Neural cell (in vitro differentiated cells): ENCODE measurements around the gene ZNF610.

ENCODE experiments used
- EZH2 ChIP-seq: fragments of 200-600, 300-800 bp; shearing (Covaris generic), sonication (generic); IDR thresholded peaks from 2 replicates; pipeline ENCODE4 v1.6.1; 2014; ENCODE audit warnings: antibody characterized with exemption, low read length, borderline replicate concordance, mild to moderate bottlenecking; ENCODE audit not compliant: insufficient read depth, poor library complexity, severe bottlenecking
- TF ChIP-seq, protein P1 (sequence below): fragments of 450-650 bp; IDR thresholded peaks from 2 replicates; pipeline ENCODE4 v1.5.1; 2014; ENCODE audit warnings: antibody characterized with exemption, mild to moderate bottlenecking, moderate library complexity; ENCODE audit not compliant: poor library complexity, severe bottlenecking

DNA sequence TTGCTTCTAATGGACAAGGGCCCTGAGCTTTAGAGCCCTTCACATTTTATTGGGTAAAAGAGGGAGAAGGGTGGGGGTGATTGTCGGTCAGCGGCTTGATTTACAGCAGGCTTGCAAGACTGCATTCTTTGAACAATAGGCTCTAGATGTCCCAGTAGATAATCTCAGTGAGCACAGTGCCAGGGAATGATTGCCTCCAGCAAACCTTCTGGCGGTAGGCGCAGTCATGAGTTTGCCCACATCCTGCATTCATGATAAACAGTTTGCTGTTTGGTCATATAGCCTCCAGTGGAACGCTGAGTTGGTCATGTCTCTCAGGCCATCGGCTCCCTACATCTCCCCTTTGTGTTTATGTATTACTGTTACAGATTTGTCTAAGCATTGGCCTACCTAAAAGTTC is 74.2 kb downstream of the ZNF610 start:
- TF ChIP-seq, protein P1, sequence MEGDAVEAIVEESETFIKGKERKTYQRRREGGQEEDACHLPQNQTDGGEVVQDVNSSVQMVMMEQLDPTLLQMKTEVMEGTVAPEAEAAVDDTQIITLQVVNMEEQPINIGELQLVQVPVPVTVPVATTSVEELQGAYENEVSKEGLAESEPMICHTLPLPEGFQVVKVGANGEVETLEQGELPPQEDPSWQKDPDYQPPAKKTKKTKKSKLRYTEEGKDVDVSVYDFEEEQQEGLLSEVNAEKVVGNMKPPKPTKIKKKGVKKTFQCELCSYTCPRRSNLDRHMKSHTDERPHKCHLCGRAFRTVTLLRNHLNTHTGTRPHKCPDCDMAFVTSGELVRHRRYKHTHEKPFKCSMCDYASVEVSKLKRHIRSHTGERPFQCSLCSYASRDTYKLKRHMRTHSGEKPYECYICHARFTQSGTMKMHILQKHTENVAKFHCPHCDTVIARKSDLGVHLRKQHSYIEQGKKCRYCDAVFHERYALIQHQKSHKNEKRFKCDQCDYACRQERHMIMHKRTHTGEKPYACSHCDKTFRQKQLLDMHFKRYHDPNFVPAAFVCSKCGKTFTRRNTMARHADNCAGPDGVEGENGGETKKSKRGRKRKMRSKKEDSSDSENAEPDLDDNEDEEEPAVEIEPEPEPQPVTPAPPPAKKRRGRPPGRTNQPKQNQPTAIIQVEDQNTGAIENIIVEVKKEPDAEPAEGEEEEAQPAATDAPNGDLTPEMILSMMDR: no peak
- no peak for TF ChIP-seq EZH2
